Stimulated activated naive CD8-positive, alpha-beta T cell treated with anti-CD3 and anti-CD28 coated beads, Interleukin-15, amount 100 ng/mL, for 72 hours (primary cell): ENCODE measurements around the gene PDZK1IP1.

Experiments
- ATAC-seq: fragments of 150-1000 bp; cut with Tn5 transposase; 2 replicates; pipeline ENCODE4 v1.10.0; 2021; ENCODE audit warnings: mild to moderate bottlenecking, moderate library complexity
- DNase-seq, 2 donors: peaks; one replicate each; pipeline ENCODE4 v3.0.0; 2021 to 2022
- H3K27ac Mint-ChIP-seq, 2 donors: one replicate each; pipeline ENCODE4 v1.8.0; 2022; ENCODE audit warnings: mild to moderate bottlenecking in 2 of 2, mixed read lengths in 2 of 2, moderate library complexity in 2 of 2
- H3K27me3 Mint-ChIP-seq: one replicate; pipeline ENCODE4 v1.8.0; 2022; ENCODE audit warnings: mixed read lengths
- H3K4me1 Mint-ChIP-seq: one replicate; pipeline ENCODE4 v1.8.0; 2022; ENCODE audit warnings: mild to moderate bottlenecking, mixed read lengths
- H3K4me3 Mint-ChIP-seq, 2 donors: one replicate each; pipeline ENCODE4 v1.8.0; 2022; ENCODE audit warnings: mild to moderate bottlenecking in 2 of 2, mixed read lengths in 2 of 2, moderate library complexity in 1 of 2
- H3K9me3 Mint-ChIP-seq, 2 donors: one replicate each; pipeline ENCODE4 v1.8.0; 2022; ENCODE audit warnings: mixed read lengths in 2 of 2

The PDZK1IP1 gene

GRCh38 chr1:47226839-47227215, 37.0 kb upstream of the PDZK1IP1 start:
- ATAC-seq, result no peak
- no peaks in the 10 kb centered on the region for H3K9me3 Mint-ChIP-seq
- peak overlapping the region in 1 of 2 donors; percentile 57 for H3K27ac Mint-ChIP-seq
- peaks cover 37% of the 10 kb centered on the region for H3K4me1 Mint-ChIP-seq
- DNase-seq, result no peak
- no peak overlapping the region for H3K4me3 Mint-ChIP-seq
- no peaks in the 10 kb centered on the region for H3K27me3 Mint-ChIP-seq

- H3K4me3 Mint-ChIP-seq, result peak overlapping the region; percentile 7 to 44
- H3K4me1 Mint-ChIP-seq, result peaks cover 32% of the 10 kb centered on the region
- H3K27me3 Mint-ChIP-seq, result no peaks in the 10 kb centered on the region
- ATAC-seq, result no peak
- no peak overlapping the region for H3K27ac Mint-ChIP-seq
- no peak for DNase-seq
- no peaks in the 10 kb centered on the region for H3K9me3 Mint-ChIP-seq
Observed at GRCh38 chr1:47226121-47226838, 36.4 kb upstream of the PDZK1IP1 start.

GRCh38 chr1:47225430-47226100, 35.7 kb upstream of the PDZK1IP1 start:
- DNase-seq (no peak), ATAC-seq (peak; percentile 35)
- Mint-ChIP-seq H3K4me1 (peaks cover 24% of the 10 kb centered on the region), H3K27me3 (no peaks in the 10 kb centered on the region), H3K4me3 (peak overlapping the region; percentile 7 to 44), H3K9me3 (no peaks in the 10 kb centered on the region), H3K27ac (no peak overlapping the region)

- ATAC-seq (peak; percentile 18), DNase-seq (no peak)
- no peak overlapping the region for H3K4me3 Mint-ChIP-seq
- H3K27me3 Mint-ChIP-seq, result no peaks in the 10 kb centered on the region
- H3K27ac Mint-ChIP-seq, result no peak overlapping the region
- H3K4me1 Mint-ChIP-seq, result peaks cover 17% of the 10 kb centered on the region
- H3K9me3 Mint-ChIP-seq, result no peaks in the 10 kb centered on the region
Observed at GRCh38 chr1:47224676-47225399, 35.0 kb upstream of the PDZK1IP1 start.

- no peak for ATAC-seq
- Mint-ChIP-seq H3K4me3 (no peak overlapping the region), H3K27ac (no peak overlapping the region), H3K27me3 (no peaks in the 10 kb centered on the region), H3K9me3 (no peaks in the 10 kb centered on the region), H3K4me1 (peaks cover 10% of the 10 kb centered on the region)
- DNase-seq, result no peak
Observed at GRCh38 chr1:47223921-47224675, 34.3 kb upstream of the PDZK1IP1 start.

GRCh38 chr1:47223174-47223920, 33.5 kb upstream of the PDZK1IP1 start:
- DNase-seq (no peak), ATAC-seq (no peak)
- Mint-ChIP-seq H3K27me3 (no peaks in the 10 kb centered on the region), H3K27ac (no peak overlapping the region), H3K4me3 (no peak overlapping the region), H3K4me1 (peaks cover 8% of the 10 kb centered on the region), H3K9me3 (no peaks in the 10 kb centered on the region)

- ATAC-seq, result no peak
- Mint-ChIP-seq H3K27me3 (no peaks in the 10 kb centered on the region), H3K4me3 (no peak overlapping the region), H3K4me1 (peaks cover 8% of the 10 kb centered on the region), H3K27ac (no peak overlapping the region), H3K9me3 (no peaks in the 10 kb centered on the region)
- DNase-seq, result no peak
Observed at GRCh38 chr1:47222476-47222875, 32.6 kb upstream of the PDZK1IP1 start.

GRCh38 chr1:47219590-47220220, 29.9 kb upstream of the PDZK1IP1 start:
- H3K9me3 Mint-ChIP-seq, result no peaks in the 10 kb centered on the region
- H3K4me1 Mint-ChIP-seq, result no peaks in the 10 kb centered on the region
- no peak overlapping the region for H3K27ac Mint-ChIP-seq
- ATAC-seq, result no peak
- no peak overlapping the region for H3K4me3 Mint-ChIP-seq
- H3K27me3 Mint-ChIP-seq, result no peaks in the 10 kb centered on the region
- no peak for DNase-seq

- no peaks in the 10 kb centered on the region for H3K4me1 Mint-ChIP-seq
- no peak for ATAC-seq
- H3K27me3 Mint-ChIP-seq, result no peaks in the 10 kb centered on the region
- DNase-seq, result no peak
- H3K4me3 Mint-ChIP-seq, result no peak overlapping the region
- no peaks in the 10 kb centered on the region for H3K9me3 Mint-ChIP-seq
- H3K27ac Mint-ChIP-seq, result no peak overlapping the region
Observed at GRCh38 chr1:47219001-47219400, 29.2 kb upstream of the PDZK1IP1 start.

- no peak overlapping the region for H3K4me3 Mint-ChIP-seq
- H3K9me3 Mint-ChIP-seq, result no peaks in the 10 kb centered on the region
- no peak overlapping the region for H3K27ac Mint-ChIP-seq
- ATAC-seq (no peak), DNase-seq (no peak)
- H3K27me3 Mint-ChIP-seq, result no peaks in the 10 kb centered on the region
- H3K4me1 Mint-ChIP-seq, result no peaks in the 10 kb centered on the region
Observed at GRCh38 chr1:47216278-47217059, 26.6 kb upstream of the PDZK1IP1 start.

- H3K27ac Mint-ChIP-seq, result no peak overlapping the region
- H3K4me3 Mint-ChIP-seq, result no peak overlapping the region
- no peaks in the 10 kb centered on the region for H3K4me1 Mint-ChIP-seq
- H3K27me3 Mint-ChIP-seq, result no peaks in the 10 kb centered on the region
- ATAC-seq (no peak), DNase-seq (no peak)
- H3K9me3 Mint-ChIP-seq, result no peaks in the 10 kb centered on the region
Observed at GRCh38 chr1:47215713-47216112, 25.9 kb upstream of the PDZK1IP1 start.

GRCh38 chr1:47214549-47214948, 24.7 kb upstream of the PDZK1IP1 start:
- Mint-ChIP-seq H3K27me3 (no peaks in the 10 kb centered on the region), H3K27ac (no peak overlapping the region), H3K4me3 (no peak overlapping the region), H3K4me1 (no peaks in the 10 kb centered on the region), H3K9me3 (no peaks in the 10 kb centered on the region)
- ATAC-seq (no peak), DNase-seq (no peak)

- ATAC-seq, result no peak
- no peaks in the 10 kb centered on the region for H3K9me3 Mint-ChIP-seq
- H3K4me1 Mint-ChIP-seq, result no peaks in the 10 kb centered on the region
- no peak overlapping the region for H3K27ac Mint-ChIP-seq
- no peak for DNase-seq
- no peak overlapping the region for H3K4me3 Mint-ChIP-seq
- H3K27me3 Mint-ChIP-seq, result peaks cover 8% of the 10 kb centered on the region
Observed at GRCh38 chr1:47213230-47213963, 23.6 kb upstream of the PDZK1IP1 start.
